GM19035 (cell line): ENCODE data around the gene PHF2.

Source experiments
- ATAC-seq: cut with Tn5 transposase; IDR thresholded peaks from one replicate; pipeline ENCODE4 v1.9.1; 2021; ENCODE audit not compliant: unreplicated experiment

The PHF2 gene

GRCh38 chr9:93598647-93599241 lies 22.4 kb downstream of the PHF2 start:
- ATAC-seq, result no peak

- no peak for ATAC-seq
Measured at GRCh38 chr9:93599571-93600403, 23.4 kb downstream of the PHF2 start.

- ATAC-seq, result no peak
Measured at GRCh38 chr9:93600504-93600903, 24.1 kb downstream of the PHF2 start.

GRCh38 chr9:93601063-93601462 lies 24.7 kb downstream of the PHF2 start:
- no peak for ATAC-seq

- ATAC-seq, result no peak
Measured at GRCh38 chr9:93601666-93602065, 25.3 kb downstream of the PHF2 start.

- no peak for ATAC-seq
Measured at GRCh38 chr9:93603011-93603410, 26.6 kb downstream of the PHF2 start.

GRCh38 chr9:93603906-93604326 lies 27.5 kb downstream of the PHF2 start:
- no peak for ATAC-seq

- no peak for ATAC-seq
Measured at GRCh38 chr9:93606187-93606586, 29.8 kb downstream of the PHF2 start.

GRCh38 chr9:93610206-93610605 lies 33.8 kb downstream of the PHF2 start:
- no peak for ATAC-seq

GRCh38 chr9:93612052-93612795 lies 35.8 kb downstream of the PHF2 start:
- no peak for ATAC-seq

- ATAC-seq, result peak; percentile 72
Measured at GRCh38 chr9:93612796-93613154, 36.4 kb downstream of the PHF2 start.

- no peak for ATAC-seq
Measured at GRCh38 chr9:93613174-93613573, 36.8 kb downstream of the PHF2 start.

- ATAC-seq, result no peak
Measured at GRCh38 chr9:93613791-93614190, 37.4 kb downstream of the PHF2 start.

GRCh38 chr9:93614830-93615468 lies 38.6 kb downstream of the PHF2 start:
- no peak for ATAC-seq

- no peak for ATAC-seq
Measured at GRCh38 chr9:93616044-93616443, 39.7 kb downstream of the PHF2 start.

- no peak for ATAC-seq
Measured at GRCh38 chr9:93617273-93617672, 40.9 kb downstream of the PHF2 start.

- ATAC-seq, result no peak
Measured at GRCh38 chr9:93619272-93619775, 42.9 kb downstream of the PHF2 start.

- ATAC-seq, result no peak
Measured at GRCh38 chr9:93620041-93620506, 43.7 kb downstream of the PHF2 start.

GRCh38 chr9:93620881-93621820 lies 44.8 kb downstream of the PHF2 start:
- ATAC-seq, result no peak

GRCh38 chr9:93621922-93622321 lies 45.5 kb downstream of the PHF2 start:
- ATAC-seq, result no peak
